Measurements from ENCODE around the gene SLC44A4.

DNA sequence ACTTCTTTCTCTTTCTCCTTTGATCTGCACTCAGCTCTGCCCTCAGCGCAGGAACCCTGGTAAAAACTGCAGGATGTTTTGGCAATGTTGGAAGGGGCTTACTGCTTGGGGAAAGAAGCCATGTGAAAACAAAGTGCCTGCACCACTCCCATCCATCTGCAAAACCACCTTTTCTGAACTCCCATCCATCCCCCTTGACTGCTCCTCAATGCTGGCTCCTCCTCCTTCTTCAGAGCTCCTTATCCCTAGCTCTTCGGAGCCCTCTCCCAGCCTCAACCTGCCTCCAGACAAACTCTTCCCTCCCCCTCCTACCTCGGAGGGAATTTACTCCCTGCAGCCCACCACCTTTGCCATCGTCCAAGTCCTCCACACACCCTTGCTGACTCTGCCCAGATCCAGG, 27.3 kb upstream of the SLC44A4 start:
- TF ChIP-seq CTCF (conservative IDR thresholded peaks at IDR 0.05 in 1 of 2, IDR thresholded peaks at IDR 0.05 in 1 of 2; ENCODE audit: extremely low read depth in 1 of 2, insufficient read depth in 1 of 2, low read depth in 1 of 2, low read length in 2 of 2) (no peak), EZH2 (IDR thresholded peaks at IDR 0.05; ENCODE audit: borderline replicate concordance, low read length) (no peak)

All from mammary epithelial cell (primary cell).